H1 (cell line): ENCODE results near the gene NUDT7.

Source experiments
- HDAC2 ChIP-seq, 2 experiments: fragments of 300-600 bp in 1 of 2; sonication (generic) in 1 of 2; IDR thresholded peaks; 2 replicates each; pipeline ENCODE4 v1.6.1; 2011 to 2012; ENCODE audit warnings: low read depth in 2 of 2, low read length in 2 of 2, mild to moderate bottlenecking in 2 of 2, moderate library complexity in 2 of 2, borderline replicate concordance in 1 of 2, inconsistent platforms in 1 of 2
- TF ChIP-seq, protein P1 (sequence below), 3 experiments: IDR thresholded peaks; 1 replicate in 2 of 3; 2 replicates in 1 of 3; pipeline versions ENCODE4 v1.5.1 to v1.6.1; 2011; ENCODE audit warnings: low read length in 3 of 3, mild to moderate bottlenecking in 3 of 3, inconsistent platforms in 2 of 3, low read depth in 1 of 3, moderate library complexity in 1 of 3; ENCODE audit not compliant: insufficient read depth in 1 of 3; ENCODE audit errors: control extremely low read depth in 1 of 3

DNA sequence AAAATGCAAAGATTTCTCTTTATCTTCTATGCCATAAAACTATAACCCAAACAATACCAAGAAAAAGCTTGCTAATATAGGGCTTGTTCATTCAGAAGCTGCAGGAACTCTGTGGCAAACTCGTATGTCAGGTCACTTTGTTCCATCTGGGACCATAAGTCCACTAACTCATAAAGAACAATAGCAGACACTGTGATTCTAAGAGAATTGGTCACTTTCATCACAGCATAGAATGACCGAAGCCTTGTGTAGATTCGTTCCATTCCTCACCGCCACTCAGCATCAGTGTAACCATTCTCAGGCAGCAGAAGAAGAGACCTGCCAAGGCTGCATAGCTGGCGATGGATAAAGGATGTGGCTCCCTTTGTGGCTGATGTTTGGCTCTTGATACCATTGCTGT, 35.7 kb downstream of the NUDT7 start:
- no peak for TF ChIP-seq HDAC2 (IDR thresholded peaks at IDR 0.05; ENCODE audit: borderline replicate concordance in 1 of 2, low read depth in 2 of 2, low read length in 2 of 2)
- TF ChIP-seq, protein P1, sequence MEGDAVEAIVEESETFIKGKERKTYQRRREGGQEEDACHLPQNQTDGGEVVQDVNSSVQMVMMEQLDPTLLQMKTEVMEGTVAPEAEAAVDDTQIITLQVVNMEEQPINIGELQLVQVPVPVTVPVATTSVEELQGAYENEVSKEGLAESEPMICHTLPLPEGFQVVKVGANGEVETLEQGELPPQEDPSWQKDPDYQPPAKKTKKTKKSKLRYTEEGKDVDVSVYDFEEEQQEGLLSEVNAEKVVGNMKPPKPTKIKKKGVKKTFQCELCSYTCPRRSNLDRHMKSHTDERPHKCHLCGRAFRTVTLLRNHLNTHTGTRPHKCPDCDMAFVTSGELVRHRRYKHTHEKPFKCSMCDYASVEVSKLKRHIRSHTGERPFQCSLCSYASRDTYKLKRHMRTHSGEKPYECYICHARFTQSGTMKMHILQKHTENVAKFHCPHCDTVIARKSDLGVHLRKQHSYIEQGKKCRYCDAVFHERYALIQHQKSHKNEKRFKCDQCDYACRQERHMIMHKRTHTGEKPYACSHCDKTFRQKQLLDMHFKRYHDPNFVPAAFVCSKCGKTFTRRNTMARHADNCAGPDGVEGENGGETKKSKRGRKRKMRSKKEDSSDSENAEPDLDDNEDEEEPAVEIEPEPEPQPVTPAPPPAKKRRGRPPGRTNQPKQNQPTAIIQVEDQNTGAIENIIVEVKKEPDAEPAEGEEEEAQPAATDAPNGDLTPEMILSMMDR (IDR thresholded peaks at IDR 0.05; ENCODE audit: control extremely low read depth in 1 of 3, insufficient read depth in 1 of 3, low read depth in 1 of 3, low read length in 3 of 3): no peak
